HepG2 (cell line): ENCODE results near the gene JUND. TPM values are rescaled to one million over a fixed set of nuclear protein-coding genes. Genes with fewer than 3 reads are reported as not detected.

Source experiments
- AGO1 ChIP-seq: fragments of 200-400 bp; formaldehyde crosslinking; IDR thresholded peaks from 2 replicates; pipeline ENCODE4 v1.6.1; 2017; ENCODE audit warnings: mild to moderate bottlenecking, low read depth, low read length, moderate library complexity; ENCODE audit not compliant: poor library complexity, severe bottlenecking
- DNMT3B ChIP-seq: conservative IDR thresholded peaks from 2 replicates; pipeline ENCODE4 v1.6.1; 2016; ENCODE audit warnings: missing biosample characterization, control low read depth
- E2F2 ChIP-seq: sonication (generic); formaldehyde crosslinking; IDR thresholded peaks from 2 replicates; pipeline ENCODE4 v1.4.0; 2020; ENCODE audit warnings: missing genetic modification reagents, borderline replicate concordance
- HNF1B ChIP-seq: sonication (generic); formaldehyde crosslinking; IDR thresholded peaks from 2 replicates; pipeline ENCODE4 v1.5.1; 2020; ENCODE audit warnings: mild to moderate bottlenecking, moderate library complexity, missing genetic modification reagents
- MYNN ChIP-seq: sonication (generic); formaldehyde crosslinking; IDR thresholded peaks from 2 replicates; pipeline ENCODE4 v1.4.0; 2020; ENCODE audit warnings: mild to moderate bottlenecking, low read depth, missing genetic modification reagents
- PHF21A ChIP-seq: sonication (generic); formaldehyde crosslinking; IDR thresholded peaks from 2 replicates; pipeline ENCODE4 v1.5.0; 2020; ENCODE audit warnings: mild to moderate bottlenecking, missing genetic modification reagents
- RAD51 ChIP-seq: fragments of 450-650 bp; IDR thresholded peaks from 2 replicates; pipeline ENCODE4 v1.6.1; 2016; ENCODE audit warnings: borderline replicate concordance
- RFX1 ChIP-seq: fragments of 450-650 bp; IDR thresholded peaks from 2 replicates; pipeline ENCODE4 v1.6.1; 2017
- SKI ChIP-seq: fragments of 450-650 bp; IDR thresholded peaks from one replicate; pipeline ENCODE4 v1.6.1; 2018; ENCODE audit warnings: mild to moderate bottlenecking; ENCODE audit not compliant: partially characterized antibody
- SMC3 ChIP-seq: IDR thresholded peaks from 2 replicates; pipeline ENCODE4 v1.6.1; 2011; ENCODE audit warnings: low read length, improper control_type of control experiment
- SRSF9 ChIP-seq: fragments of 200-400 bp; formaldehyde crosslinking; IDR thresholded peaks from 2 replicates; pipeline ENCODE4 v1.6.1; 2018; ENCODE audit warnings: borderline replicate concordance, mild to moderate bottlenecking, low read depth, low read length; ENCODE audit not compliant: insufficient read depth, poor library complexity, severe bottlenecking
- ZNF180 ChIP-seq: sonication (generic); formaldehyde crosslinking; IDR thresholded peaks from 2 replicates; pipeline ENCODE4 v1.4.0; 2020; ENCODE audit warnings: low read depth, missing genetic modification reagents, borderline replicate concordance
- ZNF263 ChIP-seq: sonication (generic); formaldehyde crosslinking; IDR thresholded peaks from 2 replicates; pipeline ENCODE4 v1.4.0; 2020; ENCODE audit warnings: missing genetic modification reagents
- ZNF34 ChIP-seq: sonication (generic); formaldehyde crosslinking; IDR thresholded peaks from 2 replicates; pipeline ENCODE4 v1.4.0; 2020; ENCODE audit warnings: mild to moderate bottlenecking, missing genetic modification reagents, borderline replicate concordance
- ZNF343 ChIP-seq: sonication (generic); formaldehyde crosslinking; IDR thresholded peaks from 2 replicates; pipeline ENCODE4 v1.4.0; 2020; ENCODE audit warnings: mild to moderate bottlenecking, missing genetic modification reagents
- ZNF713 ChIP-seq: sonication (generic); formaldehyde crosslinking; IDR thresholded peaks from 2 replicates; pipeline ENCODE4 v1.4.0; 2020; ENCODE audit warnings: mild to moderate bottlenecking, missing genetic modification reagents
- ZNF776 ChIP-seq: sonication (generic); formaldehyde crosslinking; IDR thresholded peaks from 2 replicates; pipeline ENCODE4 v1.4.0; 2020; ENCODE audit warnings: mild to moderate bottlenecking, missing genetic modification reagents
- polyA plus RNA-seq, 8 experiments: library from polyadenylated mRNA; depleted of rRNA in 3 of 8; stranded (reverse) in 7 of 8; unstranded in 1 of 8; fragments of >200 nt; fragmentation: Illumina TruSeq in 4 of 8; extraction: Trizol in 4 of 8; gene quantifications; 2 replicates each; pipeline versions ENCODE4 v1.2.1 to v1.2.3, GENCODE V29; 2011 to 2016; ENCODE audit warnings: low read depth in 4 of 8, missing spikeins in 1 of 8, mixed read lengths in 1 of 8; ENCODE audit not compliant: insufficient read depth in 1 of 8
- total RNA-seq, 5 experiments: library from RNA; depleted of rRNA; stranded (reverse); fragments of >200 nt; fragmentation: Illumina TruSeq; extraction: Trizol; gene quantifications; 2 replicates each; pipeline ENCODE4 v1.2.3, GENCODE V29; 2016; ENCODE audit warnings: low read depth in 1 of 5
- TF ChIP-seq, protein P1 (sequence below): sonication (generic); formaldehyde crosslinking; IDR thresholded peaks from 2 replicates; pipeline ENCODE4 v1.8.1; 2023; ENCODE audit warnings: mild to moderate bottlenecking, missing genetic modification reagents
- TF ChIP-seq, protein P2 (sequence below): sonication (generic); formaldehyde crosslinking; IDR thresholded peaks from 2 replicates; pipeline ENCODE4 v1.8.0; 2022; ENCODE audit warnings: missing genetic modification reagents, mild to moderate bottlenecking, borderline replicate concordance
- TF ChIP-seq, protein P3 (sequence below): fragments of 450-650 bp; IDR thresholded peaks from 2 replicates; pipeline ENCODE4 v1.6.1; 2017; ENCODE audit warnings: mild to moderate bottlenecking

JUND gene
- total and polyA plus RNA-seq, 2 of the 13 experiments (the other 11 are each of a cell fraction or from before 2014, with no cell fraction given), result 41.2 to 59.8 TPM

DNA sequence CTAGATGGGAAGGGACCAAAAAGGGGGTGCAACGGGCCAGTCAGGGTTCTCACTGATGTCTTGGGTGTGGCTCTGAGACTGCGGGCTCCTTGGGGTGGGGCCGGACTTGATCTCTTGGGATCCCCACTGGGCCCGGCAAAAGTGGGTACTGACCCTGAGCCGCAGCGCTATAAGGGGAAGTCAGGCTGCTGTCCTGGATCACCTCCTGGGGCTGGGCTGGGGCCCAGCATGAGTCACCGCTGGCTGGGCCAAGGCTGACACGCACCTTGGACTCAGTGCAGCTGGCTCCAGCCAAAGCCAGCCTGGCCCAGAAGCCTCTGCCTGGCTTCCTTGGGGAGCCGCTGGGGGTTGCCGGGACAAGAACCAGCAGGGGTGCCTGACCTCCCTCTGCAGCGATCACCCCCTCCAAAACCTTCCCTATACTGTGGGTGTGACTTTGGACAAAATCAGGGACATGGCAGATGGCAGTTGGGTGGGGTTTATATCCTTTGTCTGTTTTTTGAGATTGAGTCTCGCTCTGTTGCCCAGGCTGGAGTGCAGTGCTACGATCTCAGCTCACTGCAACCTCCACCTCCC, 6.6 kb downstream of the JUND start (continued):
- no peak for TF ChIP-seq ZNF34 (CRISPR knock-in tag)
- no peak for TF ChIP-seq ZNF776
- no peak for TF ChIP-seq SMC3
- peak; percentile 92 for TF ChIP-seq PHF21A
- TF ChIP-seq MYNN (CRISPR knock-in tag), result no peak
- TF ChIP-seq SKI, result peak; percentile 43
- no peak for TF ChIP-seq SRSF9
- no peak for TF ChIP-seq ZNF713 (CRISPR knock-in tag)
- no peak for TF ChIP-seq RFX1
- no peak for TF ChIP-seq ZNF263
- no peak for TF ChIP-seq ZNF180 (CRISPR knock-in tag)
- 0 out of 2 replicates have a peak, but pooled peaks have one; percentile 22 for TF ChIP-seq ZNF343 (CRISPR knock-in tag)
- no peak for TF ChIP-seq HNF1B (CRISPR knock-in tag)
- peak; percentile 90 for TF ChIP-seq AGO1
- TF ChIP-seq RAD51, result no peak
- TF ChIP-seq DNMT3B (CRISPR knock-in tag), result no peak
- TF ChIP-seq, protein P1, sequence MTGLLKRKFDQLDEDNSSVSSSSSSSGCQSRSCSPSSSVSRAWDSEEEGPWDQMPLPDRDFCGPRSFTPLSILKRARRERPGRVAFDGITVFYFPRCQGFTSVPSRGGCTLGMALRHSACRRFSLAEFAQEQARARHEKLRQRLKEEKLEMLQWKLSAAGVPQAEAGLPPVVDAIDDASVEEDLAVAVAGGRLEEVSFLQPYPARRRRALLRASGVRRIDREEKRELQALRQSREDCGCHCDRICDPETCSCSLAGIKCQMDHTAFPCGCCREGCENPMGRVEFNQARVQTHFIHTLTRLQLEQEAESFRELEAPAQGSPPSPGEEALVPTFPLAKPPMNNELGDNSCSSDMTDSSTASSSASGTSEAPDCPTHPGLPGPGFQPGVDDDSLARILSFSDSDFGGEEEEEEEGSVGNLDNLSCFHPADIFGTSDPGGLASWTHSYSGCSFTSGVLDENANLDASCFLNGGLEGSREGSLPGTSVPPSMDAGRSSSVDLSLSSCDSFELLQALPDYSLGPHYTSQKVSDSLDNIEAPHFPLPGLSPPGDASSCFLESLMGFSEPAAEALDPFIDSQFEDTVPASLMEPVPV, result no peak
- TF ChIP-seq E2F2 (CRISPR knock-in tag), result no peak
- TF ChIP-seq, protein P2, sequence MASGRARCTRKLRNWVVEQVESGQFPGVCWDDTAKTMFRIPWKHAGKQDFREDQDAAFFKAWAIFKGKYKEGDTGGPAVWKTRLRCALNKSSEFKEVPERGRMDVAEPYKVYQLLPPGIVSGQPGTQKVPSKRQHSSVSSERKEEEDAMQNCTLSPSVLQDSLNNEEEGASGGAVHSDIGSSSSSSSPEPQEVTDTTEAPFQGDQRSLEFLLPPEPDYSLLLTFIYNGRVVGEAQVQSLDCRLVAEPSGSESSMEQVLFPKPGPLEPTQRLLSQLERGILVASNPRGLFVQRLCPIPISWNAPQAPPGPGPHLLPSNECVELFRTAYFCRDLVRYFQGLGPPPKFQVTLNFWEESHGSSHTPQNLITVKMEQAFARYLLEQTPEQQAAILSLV (CRISPR knock-in tag), result 0 out of 2 replicates have a peak, but pooled peaks have one; percentile 63
- TF ChIP-seq, protein P3, sequence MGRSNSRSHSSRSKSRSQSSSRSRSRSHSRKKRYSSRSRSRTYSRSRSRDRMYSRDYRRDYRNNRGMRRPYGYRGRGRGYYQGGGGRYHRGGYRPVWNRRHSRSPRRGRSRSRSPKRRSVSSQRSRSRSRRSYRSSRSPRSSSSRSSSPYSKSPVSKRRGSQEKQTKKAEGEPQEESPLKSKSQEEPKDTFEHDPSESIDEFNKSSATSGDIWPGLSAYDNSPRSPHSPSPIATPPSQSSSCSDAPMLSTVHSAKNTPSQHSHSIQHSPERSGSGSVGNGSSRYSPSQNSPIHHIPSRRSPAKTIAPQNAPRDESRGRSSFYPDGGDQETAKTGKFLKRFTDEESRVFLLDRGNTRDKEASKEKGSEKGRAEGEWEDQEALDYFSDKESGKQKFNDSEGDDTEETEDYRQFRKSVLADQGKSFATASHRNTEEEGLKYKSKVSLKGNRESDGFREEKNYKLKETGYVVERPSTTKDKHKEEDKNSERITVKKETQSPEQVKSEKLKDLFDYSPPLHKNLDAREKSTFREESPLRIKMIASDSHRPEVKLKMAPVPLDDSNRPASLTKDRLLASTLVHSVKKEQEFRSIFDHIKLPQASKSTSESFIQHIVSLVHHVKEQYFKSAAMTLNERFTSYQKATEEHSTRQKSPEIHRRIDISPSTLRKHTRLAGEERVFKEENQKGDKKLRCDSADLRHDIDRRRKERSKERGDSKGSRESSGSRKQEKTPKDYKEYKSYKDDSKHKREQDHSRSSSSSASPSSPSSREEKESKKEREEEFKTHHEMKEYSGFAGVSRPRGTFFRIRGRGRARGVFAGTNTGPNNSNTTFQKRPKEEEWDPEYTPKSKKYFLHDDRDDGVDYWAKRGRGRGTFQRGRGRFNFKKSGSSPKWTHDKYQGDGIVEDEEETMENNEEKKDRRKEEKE, result no peak
